ENCODE results near the gene SPDYE17. TPM values are rescaled to one million over a fixed set of nuclear protein-coding genes. Genes with fewer than 3 reads are reported as not detected.

The SPDYE17 gene
- total RNA-seq, 1 experiment from 2014 or later = not detected

DNA sequence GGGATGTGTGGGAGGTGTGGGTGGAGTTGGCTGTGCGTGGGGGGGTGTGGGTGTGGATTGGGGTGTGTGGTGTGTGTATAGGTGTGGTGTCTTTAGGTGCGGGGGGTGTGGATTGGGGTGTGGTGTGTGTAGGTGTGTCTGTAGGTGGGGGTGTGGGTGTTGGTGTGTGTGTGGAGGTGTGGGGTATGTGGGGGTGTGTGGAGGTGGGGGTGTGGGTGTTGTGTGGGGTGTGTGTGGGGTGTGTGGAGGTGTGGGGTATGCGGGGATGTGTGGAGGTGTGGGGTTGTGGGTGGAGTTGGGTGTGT, 33.9 kb downstream of the SPDYE17 start:
- no peak overlapping the region for H3K27ac Mint-ChIP-seq
- H3K4me1 Mint-ChIP-seq = no peaks in the 10 kb centered on the region
- no peak overlapping the region for H3K4me3 Mint-ChIP-seq
- no peak for ATAC-seq
- H3K36me3 Mint-ChIP-seq = peaks cover 6% of the 10 kb centered on the region; the same call in 1 of the 2 replicates
- H3K27me3 Mint-ChIP-seq (ENCODE audit: low read depth) = no peaks in the 10 kb centered on the region
- no peak for DNase-seq (ENCODE audit: low spot score)
- CTCF ChIA-PET = no interaction called here
- no peaks in the 10 kb centered on the region for H3K9me3 Mint-ChIP-seq
- POLR2A ChIA-PET = no interaction called here
- TF ChIP-seq, protein P1, sequence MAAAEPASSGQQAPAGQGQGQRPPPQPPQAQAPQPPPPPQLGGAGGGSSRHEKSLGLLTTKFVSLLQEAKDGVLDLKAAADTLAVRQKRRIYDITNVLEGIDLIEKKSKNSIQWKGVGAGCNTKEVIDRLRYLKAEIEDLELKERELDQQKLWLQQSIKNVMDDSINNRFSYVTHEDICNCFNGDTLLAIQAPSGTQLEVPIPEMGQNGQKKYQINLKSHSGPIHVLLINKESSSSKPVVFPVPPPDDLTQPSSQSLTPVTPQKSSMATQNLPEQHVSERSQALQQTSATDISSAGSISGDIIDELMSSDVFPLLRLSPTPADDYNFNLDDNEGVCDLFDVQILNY (CRISPR knock-in tag; IDR thresholded peaks at IDR 0.05) = no peak
- TF ChIP-seq, protein P2, sequence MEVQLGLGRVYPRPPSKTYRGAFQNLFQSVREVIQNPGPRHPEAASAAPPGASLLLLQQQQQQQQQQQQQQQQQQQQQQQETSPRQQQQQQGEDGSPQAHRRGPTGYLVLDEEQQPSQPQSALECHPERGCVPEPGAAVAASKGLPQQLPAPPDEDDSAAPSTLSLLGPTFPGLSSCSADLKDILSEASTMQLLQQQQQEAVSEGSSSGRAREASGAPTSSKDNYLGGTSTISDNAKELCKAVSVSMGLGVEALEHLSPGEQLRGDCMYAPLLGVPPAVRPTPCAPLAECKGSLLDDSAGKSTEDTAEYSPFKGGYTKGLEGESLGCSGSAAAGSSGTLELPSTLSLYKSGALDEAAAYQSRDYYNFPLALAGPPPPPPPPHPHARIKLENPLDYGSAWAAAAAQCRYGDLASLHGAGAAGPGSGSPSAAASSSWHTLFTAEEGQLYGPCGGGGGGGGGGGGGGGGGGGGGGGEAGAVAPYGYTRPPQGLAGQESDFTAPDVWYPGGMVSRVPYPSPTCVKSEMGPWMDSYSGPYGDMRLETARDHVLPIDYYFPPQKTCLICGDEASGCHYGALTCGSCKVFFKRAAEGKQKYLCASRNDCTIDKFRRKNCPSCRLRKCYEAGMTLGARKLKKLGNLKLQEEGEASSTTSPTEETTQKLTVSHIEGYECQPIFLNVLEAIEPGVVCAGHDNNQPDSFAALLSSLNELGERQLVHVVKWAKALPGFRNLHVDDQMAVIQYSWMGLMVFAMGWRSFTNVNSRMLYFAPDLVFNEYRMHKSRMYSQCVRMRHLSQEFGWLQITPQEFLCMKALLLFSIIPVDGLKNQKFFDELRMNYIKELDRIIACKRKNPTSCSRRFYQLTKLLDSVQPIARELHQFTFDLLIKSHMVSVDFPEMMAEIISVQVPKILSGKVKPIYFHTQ (CRISPR knock-in tag; IDR thresholded peaks at IDR 0.05) = no peak
- TF ChIP-seq, protein P3, sequence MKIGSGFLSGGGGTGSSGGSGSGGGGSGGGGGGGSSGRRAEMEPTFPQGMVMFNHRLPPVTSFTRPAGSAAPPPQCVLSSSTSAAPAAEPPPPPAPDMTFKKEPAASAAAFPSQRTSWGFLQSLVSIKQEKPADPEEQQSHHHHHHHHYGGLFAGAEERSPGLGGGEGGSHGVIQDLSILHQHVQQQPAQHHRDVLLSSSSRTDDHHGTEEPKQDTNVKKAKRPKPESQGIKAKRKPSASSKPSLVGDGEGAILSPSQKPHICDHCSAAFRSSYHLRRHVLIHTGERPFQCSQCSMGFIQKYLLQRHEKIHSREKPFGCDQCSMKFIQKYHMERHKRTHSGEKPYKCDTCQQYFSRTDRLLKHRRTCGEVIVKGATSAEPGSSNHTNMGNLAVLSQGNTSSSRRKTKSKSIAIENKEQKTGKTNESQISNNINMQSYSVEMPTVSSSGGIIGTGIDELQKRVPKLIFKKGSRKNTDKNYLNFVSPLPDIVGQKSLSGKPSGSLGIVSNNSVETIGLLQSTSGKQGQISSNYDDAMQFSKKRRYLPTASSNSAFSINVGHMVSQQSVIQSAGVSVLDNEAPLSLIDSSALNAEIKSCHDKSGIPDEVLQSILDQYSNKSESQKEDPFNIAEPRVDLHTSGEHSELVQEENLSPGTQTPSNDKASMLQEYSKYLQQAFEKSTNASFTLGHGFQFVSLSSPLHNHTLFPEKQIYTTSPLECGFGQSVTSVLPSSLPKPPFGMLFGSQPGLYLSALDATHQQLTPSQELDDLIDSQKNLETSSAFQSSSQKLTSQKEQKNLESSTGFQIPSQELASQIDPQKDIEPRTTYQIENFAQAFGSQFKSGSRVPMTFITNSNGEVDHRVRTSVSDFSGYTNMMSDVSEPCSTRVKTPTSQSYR (CRISPR knock-in tag; IDR thresholded peaks at IDR 0.05) = no peak
- TF ChIP-seq IRF2 (CRISPR knock-in tag; IDR thresholded peaks at IDR 0.05; ENCODE audit: borderline replicate concordance, low read depth) (no peak), ATF6 (CRISPR knock-in tag; IDR thresholded peaks at IDR 0.05) (no peak), GABPB1 (CRISPR knock-in tag; IDR thresholded peaks at IDR 0.05) (no peak), RELA (CRISPR knock-in tag; IDR thresholded peaks at IDR 0.05; ENCODE audit: borderline replicate concordance) (no peak), NFYB (CRISPR knock-in tag; conservative IDR thresholded peaks at IDR 0.05; ENCODE audit: low read depth) (no peak), ERG (CRISPR knock-in tag; IDR thresholded peaks at IDR 0.05) (no peak), NR2C2 (CRISPR knock-in tag; IDR thresholded peaks at IDR 0.05) (no peak), ETV6 (CRISPR knock-in tag; IDR thresholded peaks at IDR 0.05) (no peak), MAX (CRISPR knock-in tag; IDR thresholded peaks at IDR 0.05) (no peak), ATF1 (CRISPR knock-in tag; IDR thresholded peaks at IDR 0.05) (no peak), FOXP4 (CRISPR knock-in tag; IDR thresholded peaks at IDR 0.05) (no peak)
- TF ChIP-seq, protein P4, sequence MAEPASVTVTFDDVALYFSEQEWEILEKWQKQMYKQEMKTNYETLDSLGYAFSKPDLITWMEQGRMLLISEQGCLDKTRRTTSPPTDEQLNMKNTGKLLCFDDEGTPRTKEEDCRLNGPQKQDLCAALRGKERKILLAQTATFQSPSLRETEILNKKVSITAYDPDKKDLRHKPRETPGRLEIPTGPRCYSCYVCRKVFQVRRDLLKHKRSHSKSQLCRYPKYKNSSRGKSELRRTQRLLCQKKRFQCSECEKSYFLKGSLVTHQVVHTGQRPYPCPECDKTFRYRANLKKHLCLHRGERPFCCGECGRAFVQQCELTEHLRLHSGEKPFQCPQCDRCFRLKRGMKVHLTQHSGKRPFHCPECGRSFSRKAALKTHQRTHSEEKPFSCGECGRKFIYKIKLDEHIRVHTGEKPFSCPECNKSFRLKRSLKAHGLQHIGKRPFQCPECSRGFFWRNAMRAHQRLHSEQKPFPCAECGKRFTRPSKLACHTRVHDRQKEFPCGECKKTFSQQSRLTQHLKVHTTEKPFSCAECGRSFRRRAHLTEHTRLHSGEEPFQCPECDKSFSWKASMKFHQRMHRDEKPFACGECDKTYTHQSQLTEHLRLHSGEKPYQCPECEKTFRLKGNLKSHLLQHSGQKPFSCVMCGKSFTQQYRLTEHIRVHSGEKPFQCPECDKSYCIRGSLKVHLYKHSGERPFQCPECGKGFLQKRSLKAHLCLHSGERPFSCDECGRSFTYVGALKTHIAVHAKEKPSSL (CRISPR knock-in tag; conservative IDR thresholded peaks at IDR 0.05) = no peak
- TF ChIP-seq, protein P5, sequence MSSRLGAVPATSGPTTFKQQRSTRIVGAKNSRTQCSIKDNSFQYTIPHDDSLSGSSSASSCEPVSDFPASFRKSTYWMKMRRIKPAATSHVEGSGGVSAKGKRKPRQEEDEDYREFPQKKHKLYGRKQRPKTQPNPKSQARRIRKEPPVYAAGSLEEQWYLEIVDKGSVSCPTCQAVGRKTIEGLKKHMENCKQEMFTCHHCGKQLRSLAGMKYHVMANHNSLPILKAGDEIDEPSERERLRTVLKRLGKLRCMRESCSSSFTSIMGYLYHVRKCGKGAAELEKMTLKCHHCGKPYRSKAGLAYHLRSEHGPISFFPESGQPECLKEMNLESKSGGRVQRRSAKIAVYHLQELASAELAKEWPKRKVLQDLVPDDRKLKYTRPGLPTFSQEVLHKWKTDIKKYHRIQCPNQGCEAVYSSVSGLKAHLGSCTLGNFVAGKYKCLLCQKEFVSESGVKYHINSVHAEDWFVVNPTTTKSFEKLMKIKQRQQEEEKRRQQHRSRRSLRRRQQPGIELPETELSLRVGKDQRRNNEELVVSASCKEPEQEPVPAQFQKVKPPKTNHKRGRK (CRISPR knock-in tag; IDR thresholded peaks at IDR 0.05; ENCODE audit: borderline replicate concordance) = no peak

Measured in WTC11 (cell line).